K562 (cell line): ENCODE measurements around the gene RNF103. TPM values are rescaled to one million over a fixed set of nuclear protein-coding genes. Genes with fewer than 3 reads are reported as not detected.

Experiments used
- BDP1 ChIP-seq: IDR thresholded peaks from 3 replicates; pipeline ENCODE4 v1.6.1; 2011; ENCODE audit not compliant: insufficient read length, insufficient read depth
- CBX3 ChIP-seq, 2 experiments: IDR thresholded peaks; 1 replicate in 1 of 2; 2 replicates in 1 of 2; pipeline ENCODE4 v1.6.1; 2012; ENCODE audit warnings: inconsistent platforms in 2 of 2, low read length in 2 of 2, borderline replicate concordance in 1 of 2, control low read depth in 1 of 2
- ETS2 ChIP-seq: IDR thresholded peaks from 2 replicates; pipeline ENCODE4 v1.6.1; 2016; ENCODE audit warnings: borderline replicate concordance, missing genetic modification characterization, mild to moderate bottlenecking, moderate library complexity, missing compliant biosample characterization; ENCODE audit not compliant: poor library complexity, severe bottlenecking
- FOXJ3 ChIP-seq: sonication (generic); formaldehyde crosslinking; IDR thresholded peaks from 2 replicates; pipeline ENCODE4 v1.4.0; 2020; ENCODE audit warnings: mild to moderate bottlenecking, missing genetic modification reagents
- IFI16 ChIP-seq: fragments of 250-450 bp; sonication (Bioruptor Pico); IDR thresholded peaks from 2 replicates; pipeline ENCODE4 v2.1.2; 2022; ENCODE audit warnings: mild to moderate bottlenecking, inconsistent platforms
- KDM5B ChIP-seq: fragments of 200-600 bp; sonication (generic); IDR thresholded peaks from 2 replicates; pipeline ENCODE4 v1.6.1; 2012; ENCODE audit warnings: low read depth, mild to moderate bottlenecking, moderate library complexity, low read length, control low read depth, inconsistent platforms; ENCODE audit not compliant: insufficient replicate concordance
- LEF1 ChIP-seq: fragments of 450-650 bp; IDR thresholded peaks from 2 replicates; pipeline ENCODE4 v1.6.1; 2016; ENCODE audit warnings: mild to moderate bottlenecking
- MCM5 ChIP-seq: fragments of 450-650 bp; IDR thresholded peaks from 2 replicates; pipeline ENCODE4 v1.6.1; 2016; ENCODE audit warnings: low read depth
- MYNN ChIP-seq, 2 experiments: sonication (generic); formaldehyde crosslinking in 1 of 2; IDR thresholded peaks; 2 replicates each; pipeline versions ENCODE4 v1.5.0 to v1.6.1; 2016 to 2020; ENCODE audit warnings: antibody characterized with exemption in 1 of 2, missing genetic modification reagents in 1 of 2
- NFIX ChIP-seq: fragments of 250-450 bp; sonication (Bioruptor Pico); IDR thresholded peaks from 2 replicates; pipeline ENCODE4 v1.4.0; 2020; ENCODE audit warnings: low read depth, mild to moderate bottlenecking, moderate library complexity
- SMARCA4 ChIP-seq: fragments of 450-650 bp; IDR thresholded peaks from 2 replicates; pipeline ENCODE4 v1.6.1; 2016
- ZFX ChIP-seq: sonication (generic); formaldehyde crosslinking; IDR thresholded peaks from 2 replicates; pipeline ENCODE4 v1.8.0; 2022; ENCODE audit warnings: mild to moderate bottlenecking, missing genetic modification reagents, moderate library complexity
- ZNF436 ChIP-seq: fragments of 250-450, 450-650 bp; sonication (Bioruptor Pico); formaldehyde crosslinking; IDR thresholded peaks from 2 replicates; pipeline ENCODE4 v1.7.0; 2020; ENCODE audit warnings: mild to moderate bottlenecking
- polyA plus RNA-seq, 8 experiments: library from polyadenylated mRNA; depleted of rRNA in 4 of 8; stranded (reverse) in 5 of 8; unstranded in 3 of 8; fragments of >200 nt; fragmentation: Nextera tagmentation in 2 of 8; fragmentation: Illumina TruSeq in 1 of 8; extraction: Ambion mirVana in 2 of 8; extraction: Trizol in 1 of 8; gene quantifications; 2 replicates each; pipeline versions ENCODE4 v1.2.1 to v1.2.3, GENCODE V29; 2011 to 2014; ENCODE audit warnings: inconsistent platforms in 1 of 8, missing spikeins in 1 of 8
- total RNA-seq, 7 experiments: library from RNA; depleted of rRNA in 6 of 7; stranded (reverse); fragments of >200 nt in 6 of 7; fragmentation: Illumina TruSeq in 2 of 7; extraction: Trizol in 2 of 7; gene quantifications; 2 replicates each; pipeline versions ENCODE4 v1.2.1 to v1.2.3, GENCODE V29; 2011 to 2021; ENCODE audit warnings: low replicate concordance in 1 of 7
- TF ChIP-seq, protein P1 (sequence below), 2 experiments: fragments of 450-650 bp in 1 of 2; sonication (generic) in 1 of 2; formaldehyde crosslinking in 1 of 2; IDR thresholded peaks; 2 replicates each; pipeline versions ENCODE4 v1.7.1 to v1.9.0; 2016 to 2022; ENCODE audit warnings: inconsistent platforms in 1 of 2, mild to moderate bottlenecking in 1 of 2, missing genetic modification reagents in 1 of 2
- TF ChIP-seq, protein P2 (sequence below): sonication (generic); formaldehyde crosslinking; IDR thresholded peaks from 2 replicates; pipeline ENCODE4 v1.8.1; 2023; ENCODE audit warnings: mild to moderate bottlenecking, missing genetic modification reagents
- TF ChIP-seq, protein P3 (sequence below): fragments of 250-450 bp; sonication (Bioruptor Pico); IDR thresholded peaks from 2 replicates; pipeline ENCODE4 v1.4.0; 2020; ENCODE audit warnings: borderline replicate concordance

Gene RNF103
- total and polyA plus RNA-seq, 9 of the 15 experiments (the other 6 are each of a cell fraction or from before 2014, with no cell fraction given), result 1.2 to 6.8 (median 4.6) TPM

DNA sequence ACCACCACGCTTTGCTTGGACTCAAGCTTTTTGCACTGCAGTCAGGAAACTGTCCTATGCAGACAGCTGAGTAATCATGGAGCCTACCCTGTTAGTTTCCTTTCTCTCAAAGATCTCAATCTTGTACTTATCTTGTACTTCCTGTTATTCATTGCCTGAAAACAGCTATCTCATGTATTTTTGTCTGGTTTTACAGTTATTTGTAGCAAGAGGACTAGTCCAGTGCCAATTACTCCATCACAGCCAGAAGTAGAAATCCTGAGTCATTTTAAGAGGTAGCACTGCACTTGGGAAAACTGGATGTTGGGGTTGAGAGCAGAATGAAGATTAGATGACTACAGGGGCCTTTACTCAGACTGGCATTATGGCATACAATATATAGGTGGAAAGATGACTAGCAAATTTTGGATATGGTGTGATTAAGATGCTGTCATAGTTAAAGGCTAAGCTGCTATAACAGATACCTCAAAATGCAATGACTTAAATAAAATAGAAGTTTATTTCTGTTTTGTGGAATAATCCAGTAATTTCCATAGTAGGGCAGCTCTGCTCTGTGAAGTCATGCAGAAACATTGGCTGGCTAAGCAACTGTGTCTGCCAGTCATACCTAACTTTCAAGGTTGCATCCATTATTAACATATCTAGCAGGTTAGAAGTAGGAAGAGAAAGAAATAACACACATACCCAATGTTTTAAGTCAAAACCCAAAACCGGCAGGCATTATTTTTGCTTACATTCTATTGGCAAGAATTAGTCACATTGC is 39.3 kb downstream of the RNF103 start (continued):
- TF ChIP-seq NFIX (CRISPR knock-in tag) (no peak), KDM5B (no peak), FOXJ3 (CRISPR knock-in tag) (no peak), CBX3 (IDR thresholded peaks at IDR 0.05; ENCODE audit: borderline replicate concordance in 1 of 2, low read length in 2 of 2) (no peak), MCM5 (no peak), MYNN (IDR thresholded peaks at IDR 0.05) (no peak), MYNN (CRISPR knock-in tag; IDR thresholded peaks at IDR 0.05) (no peak), ZFX (no peak), SMARCA4 (peak; percentile 85), ETS2 (tag) (no peak), LEF1 (peak; percentile 70; the same call in 1 of the 2 replicates), IFI16 (CRISPR knock-in tag) (no peak), ZNF436 (CRISPR knock-in tag) (no peak), BDP1 (no peak)
- TF ChIP-seq, protein P1, sequence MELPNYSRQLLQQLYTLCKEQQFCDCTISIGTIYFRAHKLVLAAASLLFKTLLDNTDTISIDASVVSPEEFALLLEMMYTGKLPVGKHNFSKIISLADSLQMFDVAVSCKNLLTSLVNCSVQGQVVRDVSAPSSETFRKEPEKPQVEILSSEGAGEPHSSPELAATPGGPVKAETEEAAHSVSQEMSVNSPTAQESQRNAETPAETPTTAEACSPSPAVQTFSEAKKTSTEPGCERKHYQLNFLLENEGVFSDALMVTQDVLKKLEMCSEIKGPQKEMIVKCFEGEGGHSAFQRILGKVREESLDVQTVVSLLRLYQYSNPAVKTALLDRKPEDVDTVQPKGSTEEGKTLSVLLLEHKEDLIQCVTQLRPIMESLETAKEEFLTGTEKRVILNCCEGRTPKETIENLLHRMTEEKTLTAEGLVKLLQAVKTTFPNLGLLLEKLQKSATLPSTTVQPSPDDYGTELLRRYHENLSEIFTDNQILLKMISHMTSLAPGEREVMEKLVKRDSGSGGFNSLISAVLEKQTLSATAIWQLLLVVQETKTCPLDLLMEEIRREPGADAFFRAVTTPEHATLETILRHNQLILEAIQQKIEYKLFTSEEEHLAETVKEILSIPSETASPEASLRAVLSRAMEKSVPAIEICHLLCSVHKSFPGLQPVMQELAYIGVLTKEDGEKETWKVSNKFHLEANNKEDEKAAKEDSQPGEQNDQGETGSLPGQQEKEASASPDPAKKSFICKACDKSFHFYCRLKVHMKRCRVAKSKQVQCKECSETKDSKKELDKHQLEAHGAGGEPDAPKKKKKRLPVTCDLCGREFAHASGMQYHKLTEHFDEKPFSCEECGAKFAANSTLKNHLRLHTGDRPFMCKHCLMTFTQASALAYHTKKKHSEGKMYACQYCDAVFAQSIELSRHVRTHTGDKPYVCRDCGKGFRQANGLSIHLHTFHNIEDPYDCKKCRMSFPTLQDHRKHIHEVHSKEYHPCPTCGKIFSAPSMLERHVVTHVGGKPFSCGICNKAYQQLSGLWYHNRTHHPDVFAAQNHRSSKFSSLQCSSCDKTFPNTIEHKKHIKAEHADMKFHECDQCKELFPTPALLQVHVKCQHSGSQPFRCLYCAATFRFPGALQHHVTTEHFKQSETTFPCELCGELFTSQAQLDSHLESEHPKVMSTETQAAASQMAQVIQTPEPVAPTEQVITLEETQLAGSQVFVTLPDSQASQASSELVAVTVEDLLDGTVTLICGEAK (IDR thresholded peaks at IDR 0.05), result no peak
- TF ChIP-seq, protein P1 (CRISPR knock-in tag; IDR thresholded peaks at IDR 0.05), result no peak
- TF ChIP-seq, protein P2, sequence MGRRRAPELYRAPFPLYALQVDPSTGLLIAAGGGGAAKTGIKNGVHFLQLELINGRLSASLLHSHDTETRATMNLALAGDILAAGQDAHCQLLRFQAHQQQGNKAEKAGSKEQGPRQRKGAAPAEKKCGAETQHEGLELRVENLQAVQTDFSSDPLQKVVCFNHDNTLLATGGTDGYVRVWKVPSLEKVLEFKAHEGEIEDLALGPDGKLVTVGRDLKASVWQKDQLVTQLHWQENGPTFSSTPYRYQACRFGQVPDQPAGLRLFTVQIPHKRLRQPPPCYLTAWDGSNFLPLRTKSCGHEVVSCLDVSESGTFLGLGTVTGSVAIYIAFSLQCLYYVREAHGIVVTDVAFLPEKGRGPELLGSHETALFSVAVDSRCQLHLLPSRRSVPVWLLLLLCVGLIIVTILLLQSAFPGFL (CRISPR knock-in tag), result no peak
- TF ChIP-seq, protein P3, sequence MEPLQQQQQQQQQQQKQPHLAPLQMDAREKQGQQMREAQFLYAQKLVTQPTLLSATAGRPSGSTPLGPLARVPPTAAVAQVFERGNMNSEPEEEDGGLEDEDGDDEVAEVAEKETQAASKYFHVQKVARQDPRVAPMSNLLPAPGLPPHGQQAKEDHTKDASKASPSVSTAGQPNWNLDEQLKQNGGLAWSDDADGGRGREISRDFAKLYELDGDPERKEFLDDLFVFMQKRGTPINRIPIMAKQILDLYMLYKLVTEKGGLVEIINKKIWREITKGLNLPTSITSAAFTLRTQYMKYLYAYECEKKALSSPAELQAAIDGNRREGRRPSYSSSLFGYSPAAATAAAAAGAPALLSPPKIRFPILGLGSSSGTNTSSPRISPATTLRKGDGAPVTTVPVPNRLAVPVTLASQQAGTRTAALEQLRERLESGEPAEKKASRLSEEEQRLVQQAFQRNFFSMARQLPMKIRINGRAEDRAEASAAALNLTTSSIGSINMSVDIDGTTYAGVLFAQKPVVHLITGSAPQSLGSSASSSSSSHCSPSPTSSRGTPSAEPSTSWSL, result no peak
